HG02759 (cell line): Measurements from ENCODE around the gene SGIP1.

Experiments
- ATAC-seq: cut with Tn5 transposase; IDR thresholded peaks from one replicate; pipeline ENCODE4 v1.9.1; 2021; ENCODE audit warnings: mild to moderate bottlenecking, moderate library complexity; ENCODE audit not compliant: unreplicated experiment

SGIP1 gene

DNA sequence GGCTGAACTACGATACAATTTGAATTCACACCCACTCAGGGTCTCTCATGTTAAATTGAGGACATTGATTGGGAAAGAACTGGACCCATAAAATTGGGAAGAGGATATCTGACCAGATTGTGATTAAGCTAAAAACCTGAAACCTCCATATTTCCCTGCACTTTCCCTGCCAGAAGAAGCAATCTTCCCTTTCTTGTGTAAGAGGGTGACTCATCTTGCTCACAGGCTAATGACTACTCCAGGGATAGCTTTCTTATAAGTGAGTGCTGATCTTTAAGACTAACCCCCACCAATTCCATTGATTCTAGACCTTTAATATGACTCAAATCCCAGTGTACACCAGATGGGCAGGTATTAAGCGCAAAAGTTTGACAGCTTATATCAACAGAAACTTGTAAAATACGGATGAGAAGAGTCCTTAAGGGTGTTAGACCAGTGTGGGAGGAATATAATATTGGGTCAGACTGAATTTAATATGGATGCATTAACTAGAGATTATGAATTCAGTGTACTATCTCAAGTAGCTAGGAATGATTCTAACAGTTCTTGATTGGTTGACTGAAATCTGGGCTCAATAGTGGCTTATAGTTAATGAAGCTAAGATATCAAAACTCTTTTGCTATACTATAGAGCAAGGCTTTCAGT lies 12.1 kb upstream of the SGIP1 start:
- no peak for ATAC-seq

DNA sequence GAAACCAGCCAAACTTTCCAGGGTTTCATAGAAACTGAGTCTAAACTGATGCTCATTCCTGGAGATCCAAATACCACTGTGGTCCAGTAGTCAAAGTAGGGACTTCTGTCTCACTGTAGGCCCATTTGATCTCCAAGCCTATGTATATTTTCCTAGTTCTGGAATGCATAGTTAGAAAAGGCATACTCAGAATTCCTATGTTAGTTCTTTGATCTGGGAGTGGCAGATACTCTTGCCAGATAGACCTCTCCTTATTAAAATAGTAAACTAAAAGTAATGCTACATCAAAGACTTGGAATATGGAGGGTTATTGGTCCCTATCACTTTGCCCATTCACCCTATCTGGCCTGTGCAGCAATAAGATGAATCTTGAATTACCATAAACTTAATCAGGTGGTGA lies 10.4 kb upstream of the SGIP1 start:
- ATAC-seq: no peak

DNA sequence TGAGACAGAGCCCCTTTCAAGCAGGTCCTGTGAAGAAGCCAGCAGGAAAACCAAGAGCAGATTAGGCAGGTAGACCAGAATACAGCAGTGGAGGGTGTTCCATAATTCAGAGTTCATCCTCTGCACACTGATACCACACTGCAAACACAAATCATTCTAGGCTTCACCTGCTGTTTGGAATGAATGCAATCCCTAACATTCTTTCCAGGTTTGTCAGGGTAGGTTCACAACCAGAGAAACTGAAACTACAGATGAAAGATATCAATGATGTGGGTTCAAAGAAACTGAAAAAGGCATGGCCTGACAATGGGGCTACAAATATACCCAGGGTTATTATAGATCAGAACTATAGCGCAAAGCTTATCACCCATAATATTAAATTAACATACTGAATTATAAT lies 8.9 kb upstream of the SGIP1 start:
- ATAC-seq: no peak

DNA sequence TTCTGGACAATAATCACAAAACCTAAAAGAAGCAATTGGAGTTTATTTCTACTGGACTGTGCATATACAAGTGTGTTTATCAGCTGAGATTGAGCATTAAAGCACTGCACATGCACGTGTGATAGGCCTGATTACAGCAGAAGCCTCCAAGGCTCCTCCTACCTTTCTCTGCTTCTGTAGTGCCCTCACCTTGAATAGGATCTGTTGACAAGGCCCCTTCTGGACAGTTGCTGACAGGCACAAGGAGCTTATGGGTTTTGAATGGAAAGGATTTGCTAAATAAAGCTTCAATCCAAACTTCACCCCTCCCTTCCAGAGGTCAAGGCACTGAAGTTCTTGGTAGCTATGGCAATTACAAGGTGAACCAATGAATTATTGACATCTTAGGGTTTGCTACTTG lies 7.9 kb upstream of the SGIP1 start:
- no peak for ATAC-seq

DNA sequence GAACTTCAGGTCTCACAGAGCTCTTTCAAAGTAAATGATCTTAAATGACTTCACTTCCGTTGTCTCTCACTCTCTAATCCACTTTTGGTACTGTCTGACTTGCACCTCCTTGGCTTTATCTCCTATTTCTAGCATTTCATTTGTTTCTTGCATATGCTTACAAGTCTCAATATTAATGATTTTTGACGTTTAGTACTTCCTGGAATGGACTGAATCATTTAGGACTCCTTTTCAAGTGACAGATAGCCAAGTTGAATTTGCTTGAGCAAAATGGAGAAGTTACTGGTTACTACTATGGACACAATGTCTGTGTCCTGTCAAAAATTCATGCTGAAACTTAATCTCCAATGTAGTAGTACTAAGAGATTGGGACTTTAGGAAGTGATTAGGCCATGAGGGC lies 7.0 kb upstream of the SGIP1 start:
- no peak for ATAC-seq

DNA sequence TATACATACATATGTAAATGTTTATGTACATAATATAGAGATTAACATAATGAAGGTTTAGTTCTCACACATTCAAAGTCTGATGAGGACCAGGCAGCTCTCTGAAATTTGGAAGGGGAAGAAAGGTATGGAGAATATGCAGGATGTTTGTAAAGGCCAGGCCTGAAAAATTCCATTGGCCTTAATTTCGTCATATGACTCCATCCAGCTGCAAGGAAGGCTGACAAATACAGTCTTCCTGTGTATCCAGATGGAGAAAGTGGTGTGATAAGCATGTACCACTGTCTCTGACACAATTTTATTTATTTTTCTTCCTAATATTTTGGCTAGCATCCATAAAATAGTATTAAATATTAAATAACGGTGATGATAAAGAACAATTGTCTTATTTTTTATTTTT lies 6.3 kb upstream of the SGIP1 start:
- ATAC-seq: no peak

DNA sequence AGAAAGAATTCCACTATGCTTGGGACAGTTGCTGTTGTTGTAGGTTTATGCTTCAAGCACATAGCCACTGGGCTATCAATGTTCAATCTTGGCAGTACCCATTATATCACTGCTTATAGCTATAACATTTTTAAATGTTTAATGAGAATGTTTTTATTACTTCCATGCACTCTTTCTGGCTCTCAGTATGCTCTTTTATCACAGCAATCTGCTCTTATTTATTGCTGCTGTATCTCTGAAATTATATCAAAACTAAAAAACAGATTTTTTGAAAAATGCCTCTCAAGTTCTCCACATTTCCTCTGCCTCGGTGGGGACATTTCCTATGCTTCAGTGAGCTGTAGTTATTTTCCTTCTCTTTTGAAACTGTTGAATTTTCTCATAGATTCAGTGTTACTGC lies 5.4 kb upstream of the SGIP1 start:
- ATAC-seq: no peak

DNA sequence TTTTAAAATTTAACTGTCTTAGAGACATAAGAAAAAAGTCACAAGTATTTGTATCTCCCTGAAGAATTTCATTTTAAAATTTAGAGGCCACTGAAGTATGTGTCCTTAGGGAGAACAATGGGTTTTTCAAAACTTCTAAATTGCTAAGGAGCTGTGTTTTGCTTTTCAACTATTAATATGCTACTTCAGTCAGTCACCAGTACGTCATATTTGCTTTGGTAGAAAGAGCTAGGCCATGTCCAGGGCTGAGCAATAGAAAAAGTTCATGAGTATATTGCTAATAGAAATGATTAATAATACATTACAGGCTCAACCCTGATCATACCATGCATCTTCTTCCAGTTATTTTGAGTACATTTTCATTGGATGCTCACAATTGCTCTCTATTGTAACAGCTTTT lies 1.7 kb upstream of the SGIP1 start:
- ATAC-seq: no peak

DNA sequence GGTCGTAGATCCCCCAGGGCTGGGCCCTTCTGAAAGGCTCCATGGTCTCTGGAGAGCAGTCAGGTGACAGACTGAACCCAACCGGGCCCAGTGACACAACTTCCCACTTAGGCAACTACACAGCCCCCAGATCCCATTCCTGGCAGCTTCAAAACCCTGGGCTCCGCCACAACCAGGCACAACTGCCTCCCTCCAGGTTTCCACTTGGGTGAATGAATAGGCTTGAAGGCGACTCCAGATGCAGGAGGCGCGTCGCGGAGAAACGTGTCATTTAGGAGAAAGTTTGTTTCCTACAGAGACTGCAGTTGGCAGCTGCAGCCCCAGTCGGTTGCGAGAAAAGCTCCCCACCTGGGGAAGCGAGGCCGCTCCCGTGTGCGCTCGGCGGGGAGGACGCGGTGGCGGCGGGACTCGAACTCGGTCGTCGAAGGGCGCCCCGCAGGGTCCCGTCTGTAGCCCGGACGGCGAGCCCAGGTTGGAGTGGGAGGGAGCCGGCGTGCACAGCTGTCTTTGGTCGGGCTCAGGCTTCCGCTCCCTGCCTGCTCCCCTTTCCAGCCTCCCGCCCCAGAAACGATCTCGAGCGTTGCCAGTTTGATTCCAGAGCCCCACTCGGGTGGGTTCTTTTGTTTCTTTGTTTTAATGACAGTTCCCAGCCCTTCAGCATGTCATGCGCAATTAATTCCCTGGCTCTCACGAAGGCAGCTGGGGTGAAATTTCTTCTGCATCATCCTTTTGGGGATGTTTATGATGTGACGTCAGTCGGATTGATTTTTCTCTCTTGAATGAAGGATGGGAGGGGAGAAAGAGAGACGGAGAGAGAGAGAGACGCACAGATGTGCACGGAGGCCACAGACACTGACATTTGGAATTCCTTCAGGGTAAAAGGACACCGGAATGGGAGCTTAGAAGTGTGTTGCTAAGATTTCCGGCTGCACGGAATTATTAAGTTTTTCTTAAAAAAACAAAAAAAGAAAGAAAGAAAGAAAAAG lies 862 bp upstream of the SGIP1 start:
- no peak for ATAC-seq

DNA sequence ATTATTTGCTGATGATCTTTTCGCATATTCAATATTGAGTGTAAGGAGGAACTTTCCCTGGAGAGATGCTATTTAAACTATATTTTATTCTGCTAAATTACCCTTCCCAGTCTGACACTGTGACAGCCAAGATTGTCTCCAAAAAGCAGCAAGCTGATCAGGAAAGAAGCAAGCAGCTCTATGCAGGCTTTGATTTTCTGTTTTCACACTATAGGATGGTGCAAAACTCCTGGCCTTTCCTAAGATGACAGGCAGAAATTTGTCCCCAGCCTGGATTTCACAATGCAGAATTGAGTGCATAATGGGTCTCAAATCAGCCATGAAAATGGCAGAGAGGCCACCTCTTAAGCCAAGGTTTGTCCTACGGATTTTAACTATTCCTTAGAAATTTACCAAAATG lies 1.1 kb downstream of the SGIP1 start:
- ATAC-seq: no peak

DNA sequence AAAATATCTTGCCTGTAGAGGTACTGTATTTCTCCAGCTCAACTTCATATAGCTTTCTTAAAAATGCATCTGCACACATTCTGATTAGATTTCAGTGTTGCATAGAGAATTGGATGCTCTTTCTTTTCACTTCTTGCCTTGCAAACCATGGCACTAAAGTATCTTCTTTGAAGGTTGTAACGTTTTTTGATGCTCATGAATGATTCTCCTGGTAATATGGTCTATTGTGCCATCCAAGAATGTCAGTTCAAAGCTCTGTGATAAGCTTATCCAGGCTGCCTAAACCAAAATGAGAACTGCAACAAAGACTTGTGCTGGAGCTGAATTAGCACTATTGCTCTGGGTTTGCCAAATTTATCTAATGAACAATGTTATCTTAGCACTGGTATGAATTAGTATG lies 1.9 kb downstream of the SGIP1 start:
- no peak for ATAC-seq

DNA sequence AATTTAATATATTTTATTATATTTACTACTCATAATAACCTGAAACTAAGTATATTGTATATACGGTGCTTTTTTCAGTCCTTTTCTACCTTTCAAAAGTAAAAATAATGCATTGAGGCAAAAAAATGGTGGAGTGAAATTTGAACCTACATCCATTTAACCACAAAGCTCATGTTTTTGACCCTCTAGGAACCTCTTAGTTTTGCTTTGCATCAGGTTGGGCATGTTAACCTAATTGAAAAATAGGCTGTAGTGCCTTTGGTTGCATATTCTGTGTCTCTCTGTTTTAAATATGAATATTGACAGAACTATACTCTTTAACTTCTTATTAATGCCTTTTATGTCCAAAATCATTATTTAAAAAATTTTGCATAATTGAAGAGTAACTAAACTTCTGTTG lies 3.8 kb downstream of the SGIP1 start:
- ATAC-seq: no peak

DNA sequence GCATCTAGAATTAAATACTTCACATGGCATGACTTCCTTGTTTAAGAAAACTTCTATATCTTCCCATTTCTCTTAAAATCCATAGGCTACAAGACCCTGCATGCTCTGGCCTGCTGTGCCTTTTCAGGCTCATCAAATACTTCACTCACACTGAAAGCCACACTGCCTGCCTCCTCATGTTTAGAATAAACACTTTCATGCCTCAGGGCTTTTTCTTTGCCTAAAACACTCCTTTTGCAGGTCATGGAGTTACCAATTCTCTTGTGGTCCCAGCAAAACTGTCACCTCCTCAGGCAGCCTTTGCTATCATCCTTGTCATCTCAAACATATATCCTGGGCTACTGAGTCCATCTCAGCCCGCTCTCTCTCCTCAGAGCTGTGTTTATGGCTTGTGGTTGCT lies 5.5 kb downstream of the SGIP1 start:
- no peak for ATAC-seq

DNA sequence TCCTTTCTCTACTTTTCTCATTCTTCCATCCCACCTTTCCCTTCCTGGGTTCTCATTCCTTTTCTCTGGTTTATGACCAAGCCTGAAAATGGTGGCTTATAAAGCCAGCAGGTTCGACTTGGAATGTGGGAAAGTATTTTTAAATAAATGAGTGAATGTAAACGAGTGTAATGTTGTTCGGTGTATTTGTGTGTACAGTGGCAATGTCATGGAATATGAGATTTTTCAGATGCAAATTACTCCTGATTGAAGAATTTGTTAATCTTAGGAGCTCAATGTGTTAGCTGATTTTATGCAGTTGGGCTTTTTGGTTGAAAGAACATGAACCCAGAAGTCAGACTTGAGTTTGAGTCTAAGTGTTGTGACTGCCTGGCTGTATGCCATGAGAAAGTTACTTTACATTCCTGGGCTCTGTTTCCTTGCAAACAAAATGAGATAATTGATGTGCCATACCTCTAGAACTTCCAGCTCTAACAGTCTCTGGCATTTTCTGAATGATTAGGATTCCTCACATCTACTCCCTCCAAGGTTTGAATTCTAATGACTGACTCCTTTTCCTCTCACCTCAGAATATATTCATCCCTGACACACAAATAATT lies 6.6 kb downstream of the SGIP1 start:
- ATAC-seq: no peak

DNA sequence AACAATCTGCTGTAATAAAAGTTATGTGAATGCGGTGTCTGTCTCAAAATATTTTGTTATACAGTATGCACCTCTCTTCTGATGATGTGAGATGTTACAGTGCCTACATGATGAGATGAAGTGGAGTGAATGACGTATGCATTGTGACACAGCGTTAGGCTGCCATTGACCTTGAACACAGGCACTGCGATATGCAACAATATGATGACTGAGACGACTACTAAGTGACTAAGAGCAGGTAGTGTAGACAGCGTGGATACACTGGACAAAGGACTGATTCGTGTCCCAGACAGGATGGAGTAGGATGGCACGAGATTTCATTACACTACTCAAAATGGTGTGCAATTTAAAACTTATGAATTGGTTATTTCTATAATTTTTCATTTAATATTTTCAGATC lies 8.4 kb downstream of the SGIP1 start:
- no peak for ATAC-seq

DNA sequence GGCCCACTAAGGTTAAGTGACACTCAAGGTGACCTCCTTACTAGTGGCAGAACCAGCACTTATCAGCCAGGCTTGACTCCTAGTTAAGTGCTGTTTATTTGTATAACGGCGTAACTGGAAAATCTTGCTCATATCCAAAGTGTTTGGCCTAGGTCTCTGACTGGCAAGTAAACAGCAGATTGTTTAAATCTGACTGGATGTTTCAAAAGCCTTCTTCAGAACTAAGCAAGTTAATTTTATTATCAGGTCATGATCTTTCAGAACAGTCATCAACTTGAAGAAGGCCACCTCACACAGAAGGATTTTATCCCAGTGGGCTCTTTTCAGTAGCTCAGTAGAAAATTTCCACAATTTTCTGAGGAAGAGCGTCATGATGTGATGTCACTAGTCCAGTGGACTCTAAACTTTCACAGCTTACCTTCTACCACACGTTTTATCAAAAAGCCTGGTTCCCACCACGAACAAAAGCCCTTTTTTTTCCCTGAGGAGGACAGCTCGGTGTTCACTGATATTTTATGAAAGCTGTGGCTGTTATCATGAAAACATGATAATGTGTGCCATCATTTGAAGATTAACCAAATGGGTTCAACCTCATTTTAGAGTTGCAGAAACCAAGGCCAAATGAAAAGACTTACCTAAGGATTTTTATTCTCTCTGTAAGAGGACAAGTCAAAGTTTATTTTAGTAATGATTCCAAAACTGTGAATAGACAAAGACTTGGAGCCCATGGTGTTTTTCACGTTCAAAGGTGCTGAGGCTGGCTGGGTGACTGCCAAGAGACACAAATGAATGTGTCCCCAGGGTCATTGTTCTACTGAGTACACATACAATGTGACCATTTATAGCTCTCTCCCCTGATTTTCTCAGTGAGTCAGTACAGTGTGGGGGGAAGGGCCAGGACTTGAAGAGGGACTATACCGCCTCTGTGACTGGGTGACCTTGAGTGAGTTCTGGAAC lies 9.1 kb downstream of the SGIP1 start:
- ATAC-seq: no peak

DNA sequence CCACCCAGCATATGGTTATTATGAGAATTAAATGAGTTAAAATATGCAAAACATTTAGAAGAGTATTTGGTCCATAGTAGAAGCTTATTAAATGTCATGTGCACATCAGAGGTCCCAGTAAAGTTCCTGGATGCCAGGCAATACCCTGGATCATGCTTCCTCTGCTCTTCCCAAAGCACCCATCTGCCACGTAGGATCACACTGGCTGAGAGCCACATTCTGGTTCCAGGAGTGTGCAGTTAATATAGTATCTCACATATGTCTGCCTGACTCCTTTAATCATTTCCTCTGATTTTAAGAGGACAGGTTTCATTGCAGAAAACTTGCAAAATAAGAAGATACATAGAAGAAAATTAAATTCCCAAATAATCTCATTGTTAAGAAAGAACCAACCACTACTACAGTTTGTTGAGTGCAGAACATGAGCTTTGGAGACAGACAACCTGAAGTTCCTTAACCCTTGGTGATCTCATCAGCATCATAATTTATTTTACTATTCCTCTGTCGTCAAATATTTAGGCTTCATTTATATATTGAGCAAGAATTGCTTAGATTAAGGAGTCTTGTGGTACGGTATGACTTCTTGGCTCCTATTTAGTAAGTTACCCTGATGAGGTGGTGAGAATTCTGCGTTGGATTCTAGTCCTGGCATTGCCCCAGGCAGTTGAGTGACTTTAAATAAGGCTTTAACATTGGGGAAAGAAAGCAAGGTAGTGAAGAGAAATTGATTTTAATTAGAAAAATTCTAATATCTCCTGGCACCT lies 12.3 kb downstream of the SGIP1 start:
- ATAC-seq: no peak

DNA sequence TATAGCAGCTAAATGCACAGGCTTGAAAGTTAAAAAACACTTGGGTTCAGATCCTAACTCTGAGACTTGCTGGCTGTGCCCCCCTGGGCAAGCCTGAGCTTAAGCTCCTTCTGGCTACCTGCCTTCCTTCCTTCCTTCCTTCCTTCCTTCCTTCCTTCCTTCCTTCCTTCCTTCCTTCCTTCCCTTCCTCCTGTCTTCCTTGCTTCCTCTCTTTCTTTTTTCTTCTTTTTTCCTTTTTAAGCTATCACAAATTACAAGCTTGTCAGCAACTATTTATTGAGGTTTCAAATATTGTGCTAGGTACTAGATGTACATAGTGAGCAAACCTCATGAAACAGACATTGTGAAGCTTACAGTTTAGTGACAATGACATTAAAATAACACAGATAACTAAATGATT lies 15.1 kb downstream of the SGIP1 start:
- no peak for ATAC-seq

DNA sequence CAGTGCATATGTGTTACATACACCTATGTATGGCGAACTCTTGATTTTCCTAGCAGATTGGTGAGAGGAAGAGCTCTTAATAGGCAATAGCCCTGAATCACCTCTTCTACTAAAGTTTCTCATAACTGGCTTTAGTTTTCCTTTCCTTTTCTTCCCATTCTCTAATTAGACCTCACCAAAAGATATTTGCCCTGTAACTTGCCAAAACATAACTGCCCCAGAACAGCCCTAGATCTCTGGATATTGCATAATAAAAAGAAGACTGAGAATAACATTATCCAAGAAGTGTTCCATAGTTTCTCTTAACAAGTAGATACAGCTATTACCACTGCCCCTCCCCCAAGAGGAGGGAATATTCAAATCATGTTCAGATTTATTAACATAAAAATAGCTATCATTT lies 16.3 kb downstream of the SGIP1 start:
- no peak for ATAC-seq

DNA sequence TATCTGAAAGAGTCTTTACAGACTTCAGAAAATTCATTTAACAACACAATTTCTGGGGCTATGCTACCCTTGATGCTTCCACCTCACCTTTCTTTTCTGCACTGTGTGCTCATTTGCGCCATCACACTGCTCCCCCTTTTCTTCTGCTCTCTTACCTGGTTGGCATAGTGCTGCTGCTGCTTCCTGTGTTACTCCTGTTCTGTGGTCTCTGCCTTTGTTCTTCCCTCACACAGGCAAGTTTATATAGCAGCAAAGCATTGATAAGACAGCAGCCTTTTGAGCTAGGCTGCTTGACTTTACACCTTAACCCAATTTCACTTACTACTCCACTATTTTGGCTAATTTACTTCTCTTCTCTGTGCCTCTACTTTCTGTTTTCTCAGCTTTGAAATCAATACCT lies 18.3 kb downstream of the SGIP1 start:
- no peak for ATAC-seq
